ENCODE measurements around the gene KPNB1. TPM values are rescaled to one million over a fixed set of nuclear protein-coding genes. Genes with fewer than 3 reads are reported as not detected.

Gene KPNB1
- total and polyA plus RNA-seq, 2 of the 8 experiments (the other 6 are each of a cell fraction or from before 2014, with no cell fraction given), result 171 to 625 TPM

- Histone ChIP-seq H3K23me2 (ENCODE audit: low read depth, low read length) (no peaks in the 10 kb centered on the region), H2AK5ac (ENCODE audit: low read depth, low read length) (no peak overlapping the region), H2BK5ac (ENCODE audit: low read depth, low read length) (no peak overlapping the region), H3K27ac (ENCODE audit: low read depth, low read length) (no peak overlapping the region), H4K5ac (ENCODE audit: insufficient read length, low read depth, low read length) (no peak overlapping the region), H2BK12ac (ENCODE audit: low read depth, low read length) (no peak overlapping the region), H3K36me3 (ENCODE audit: control insufficient read depth in 2 of 4, insufficient read depth in 4 of 4, low read length in 3 of 4) (peaks cover 67 to 96% (median 90%) of the 10 kb centered on the region in 4 experiments), H4K20me1 (replicated peaks in 1 of 2; ENCODE audit: control insufficient read depth in 1 of 2, insufficient read depth in 2 of 2, low read length in 2 of 2) (peaks cover 3 to 17% of the 10 kb centered on the region in 2 experiments), H4K91ac (replicated peaks; ENCODE audit: insufficient read length, low read length) (no peak overlapping the region), H3K14ac (ENCODE audit: insufficient read length) (no peak overlapping the region), H3K79me2 (ENCODE audit: control insufficient read depth in 1 of 2, insufficient read depth in 2 of 2, low read length in 2 of 2) (peaks cover 0 to 20% of the 10 kb centered on the region in 2 experiments; a peak in 2 of 4 replicates), H3K4ac (replicated peaks; ENCODE audit: insufficient read length, low read depth, low read length) (no peak overlapping the region), H3K18ac (ENCODE audit: extremely low read depth, low read length) (no peak overlapping the region), H3K79me1 (ENCODE audit: low read depth, low read length) (no peaks in the 10 kb centered on the region), H3K9me3 (ENCODE audit: insufficient read depth in 2 of 2, low read depth in 1 of 2, low read length in 1 of 2) (no peaks in the 10 kb centered on the region), H3K4me3 (ENCODE audit: extremely low read depth in 1 of 4, insufficient read depth in 2 of 4, low read depth in 3 of 4, low read length in 4 of 4) (no peak overlapping the region), H2BK20ac (ENCODE audit: low read length) (no peak overlapping the region), H3K4me2 (ENCODE audit: insufficient read depth in 1 of 2, low read depth in 2 of 2, low read length in 2 of 2) (no peak overlapping the region), H2BK120ac (replicated peaks; ENCODE audit: low read depth, low read length) (no peak overlapping the region), H2AFZ (ENCODE audit: low read length) (no peak overlapping the region), H3K23ac (ENCODE audit: insufficient read length) (no peak overlapping the region), H3K9ac (replicated peaks in 1 of 4; ENCODE audit: extremely low read depth in 1 of 4, low read depth in 3 of 4, low read length in 3 of 4) (no peak overlapping the region), H3K4me1 (replicated peaks in 1 of 4; ENCODE audit: control insufficient read depth in 3 of 4, insufficient read depth in 4 of 4, low read length in 3 of 4) (peaks cover 0 to 3% (median 3%) of the 10 kb centered on the region in 4 experiments; a peak in 2 of 7 replicates), H2BK15ac (ENCODE audit: low read length) (no peak overlapping the region), H3K27me3 (replicated peaks in 1 of 4; ENCODE audit: control insufficient read depth in 3 of 4, extremely low read depth in 1 of 4, insufficient read depth in 3 of 4, low read length in 3 of 4) (no peaks in the 10 kb centered on the region), H3K56ac (replicated peaks; ENCODE audit: insufficient read length, low read depth, low read length) (no peak overlapping the region), H4K8ac (ENCODE audit: extremely low read depth, insufficient read depth, low read length) (no peak overlapping the region)
- CTCF ChIA-PET (ENCODE audit: partially characterized antibody), result interaction anchor here (1.1 kb wide), 2 partner anchors 16 to 71 kb away, joined by 3 to 7 read pairs; no protein-coding TSS in a partner anchor
- DNase-seq (ENCODE audit: low read depth in 1 of 2, low spot score in 2 of 2) (no peak), FAIRE-seq (no peak)
- TF ChIP-seq MAFK (IDR thresholded peaks at IDR 0.05; ENCODE audit: low read depth, low read length) (no peak), TAF1 (IDR thresholded peaks at IDR 0.05; ENCODE audit: low read depth, low read length) (no peak), TBP (IDR thresholded peaks at IDR 0.05; ENCODE audit: low read depth, low read length) (no peak), ASH2L (IDR thresholded peaks at IDR 0.05; ENCODE audit: low read length) (no peak)
- POLR2A ChIA-PET (ENCODE audit: partially characterized antibody), result interaction anchor here (0.8 to 46.3 kb wide), 3 partner anchors 4 to 51 kb away, joined by 3 to 1575 read pairs (median 1575); partner anchors contain the start of genes KPNB1 and TBKBP1
- WGBS, 2 experiments (ENCODE audit: extremely low coverage in 1 of 2, insufficient coverage in 1 of 2, insufficient read length in 1 of 2, insufficient replicate concordance in 2 of 2, low coverage in 1 of 2, low lambda C conversion rate in 2 of 2, missing lambda C conversion rate in 1 of 2), result 88% methylated on average over 1 of the region's 1 CpG; no CpG with 5 or more reads in 1 of the 2 experiments
Measured at GRCh38 chr17:47670064-47670463, 20.3 kb downstream of the KPNB1 start.
